ENCODE data around the gene HDAC9.

HDAC9 gene

GRCh38 chr7:18893156-18893555 is 397.6 kb downstream of the HDAC9 start:
- TF ChIP-seq, protein P1, sequence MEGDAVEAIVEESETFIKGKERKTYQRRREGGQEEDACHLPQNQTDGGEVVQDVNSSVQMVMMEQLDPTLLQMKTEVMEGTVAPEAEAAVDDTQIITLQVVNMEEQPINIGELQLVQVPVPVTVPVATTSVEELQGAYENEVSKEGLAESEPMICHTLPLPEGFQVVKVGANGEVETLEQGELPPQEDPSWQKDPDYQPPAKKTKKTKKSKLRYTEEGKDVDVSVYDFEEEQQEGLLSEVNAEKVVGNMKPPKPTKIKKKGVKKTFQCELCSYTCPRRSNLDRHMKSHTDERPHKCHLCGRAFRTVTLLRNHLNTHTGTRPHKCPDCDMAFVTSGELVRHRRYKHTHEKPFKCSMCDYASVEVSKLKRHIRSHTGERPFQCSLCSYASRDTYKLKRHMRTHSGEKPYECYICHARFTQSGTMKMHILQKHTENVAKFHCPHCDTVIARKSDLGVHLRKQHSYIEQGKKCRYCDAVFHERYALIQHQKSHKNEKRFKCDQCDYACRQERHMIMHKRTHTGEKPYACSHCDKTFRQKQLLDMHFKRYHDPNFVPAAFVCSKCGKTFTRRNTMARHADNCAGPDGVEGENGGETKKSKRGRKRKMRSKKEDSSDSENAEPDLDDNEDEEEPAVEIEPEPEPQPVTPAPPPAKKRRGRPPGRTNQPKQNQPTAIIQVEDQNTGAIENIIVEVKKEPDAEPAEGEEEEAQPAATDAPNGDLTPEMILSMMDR (conservative IDR thresholded peaks at IDR 0.05), result no peak
- no peak for TF ChIP-seq ZFX (IDR thresholded peaks at IDR 0.05)

GRCh38 chr7:18894155-18894554 is 398.6 kb downstream of the HDAC9 start:
- no peak overlapping the region for H3K27ac ChIP-seq
- no peak for TF ChIP-seq ZFX (IDR thresholded peaks at IDR 0.05)

More at GRCh38 chr7:18893156-18893555, 397.6 kb downstream of the HDAC9 start:
- no peak overlapping the region for H3K27ac ChIP-seq

GRCh38 chr7:18895456-18895855 is 399.9 kb downstream of the HDAC9 start:
- no peak for TF ChIP-seq ZFX (IDR thresholded peaks at IDR 0.05)
- TF ChIP-seq, protein P1 (conservative IDR thresholded peaks at IDR 0.05), result no peak
- H3K27ac ChIP-seq, result no peak overlapping the region

GRCh38 chr7:18896343-18896975 is 400.9 kb downstream of the HDAC9 start:
- H3K27ac ChIP-seq, result no peak overlapping the region

DNA sequence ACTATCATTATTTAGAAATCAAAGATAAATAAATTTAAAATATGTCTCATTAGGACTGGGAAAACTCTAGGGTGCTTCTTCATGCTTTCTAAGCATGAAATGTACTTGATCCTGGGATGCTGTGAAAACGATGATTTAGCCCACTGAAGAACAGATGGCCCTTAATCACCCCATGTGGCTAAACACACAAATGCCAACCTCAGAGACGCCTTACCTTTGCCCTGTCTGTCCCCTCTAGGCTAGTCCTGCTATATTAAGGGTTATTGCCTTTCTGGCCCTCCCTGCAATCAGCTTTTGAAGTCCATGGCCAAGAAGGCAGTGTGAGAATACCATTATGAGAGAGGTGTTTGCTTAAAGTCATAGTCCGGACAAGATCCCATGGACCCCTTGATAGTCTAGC is 404.7 kb downstream of the HDAC9 start:
- no peak overlapping the region for H3K27ac ChIP-seq

More at GRCh38 chr7:18896343-18896975, 400.9 kb downstream of the HDAC9 start:
- no peak for TF ChIP-seq ZFX (IDR thresholded peaks at IDR 0.05)
- TF ChIP-seq, protein P1 (conservative IDR thresholded peaks at IDR 0.05), result no peak

GRCh38 chr7:18900803-18901202 is 405.3 kb downstream of the HDAC9 start:
- H3K27ac ChIP-seq, result no peak overlapping the region
- TF ChIP-seq ZFX (IDR thresholded peaks at IDR 0.05), result no peak
- TF ChIP-seq, protein P1 (conservative IDR thresholded peaks at IDR 0.05), result no peak

More for the DNA sequence above, 404.7 kb downstream of the HDAC9 start:
- TF ChIP-seq, protein P1 (conservative IDR thresholded peaks at IDR 0.05), result no peak
- no peak for TF ChIP-seq ZFX (IDR thresholded peaks at IDR 0.05)

DNA sequence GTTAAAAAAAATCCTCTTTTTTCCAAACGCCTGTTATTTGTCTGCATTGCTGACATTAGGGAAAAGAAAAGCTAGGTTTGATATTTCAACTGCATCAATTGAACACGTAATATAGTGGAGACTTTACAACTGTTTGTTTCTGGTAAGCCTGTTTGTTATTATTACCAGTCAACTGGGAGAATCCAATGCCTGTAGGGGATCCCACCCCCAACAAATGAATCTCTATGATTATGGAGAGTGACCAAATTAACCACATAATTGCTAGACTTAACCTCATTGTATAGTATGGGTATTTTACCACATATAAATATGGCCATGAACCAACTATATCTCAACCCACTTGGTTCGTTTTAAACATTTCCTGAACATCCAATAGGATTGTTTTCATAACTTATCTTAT is 405.8 kb downstream of the HDAC9 start:
- TF ChIP-seq ZFX (IDR thresholded peaks at IDR 0.05), result no peak
- TF ChIP-seq, protein P1 (conservative IDR thresholded peaks at IDR 0.05), result no peak
- no peak overlapping the region for H3K27ac ChIP-seq

- TF ChIP-seq, protein P1 (conservative IDR thresholded peaks at IDR 0.05), result no peak
- no peak for TF ChIP-seq ZFX (IDR thresholded peaks at IDR 0.05)
- H3K27ac ChIP-seq, result no peak overlapping the region
These were observed 406.5 kb downstream of the HDAC9 start for GRCh38 chr7:18901982-18902421.
